ENCODE data around the gene LIPC.

Gene LIPC

DNA sequence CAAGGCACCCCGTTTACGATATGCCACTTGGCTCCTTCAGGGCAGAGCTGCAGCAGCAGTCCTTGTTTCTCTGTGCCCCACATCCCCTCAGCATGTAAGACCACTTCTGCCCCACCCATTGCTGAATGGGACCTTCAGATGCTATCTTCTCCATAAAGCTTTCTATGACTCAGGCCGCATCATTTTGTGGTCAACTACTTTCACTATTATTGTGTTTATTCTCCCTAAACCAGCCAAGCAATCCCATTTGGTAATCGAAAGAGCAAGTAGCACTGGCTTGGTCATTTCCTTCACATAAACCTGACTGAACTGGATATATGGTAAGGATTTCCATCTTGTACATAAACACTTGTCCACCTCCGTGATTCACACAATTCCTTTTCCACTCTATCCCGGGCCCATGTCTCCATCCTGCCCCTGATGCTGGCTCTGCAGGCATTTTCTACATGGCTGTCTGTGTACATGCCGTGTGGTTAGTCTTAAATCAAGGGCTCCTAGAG is 25.7 kb downstream of the LIPC start:
- TF ChIP-seq CSDC2 (CRISPR knock-in tag; IDR thresholded peaks at IDR 0.05) (no peak), RARB (CRISPR knock-in tag; IDR thresholded peaks at IDR 0.05) (no peak), ZFP30 (CRISPR knock-in tag; IDR thresholded peaks at IDR 0.05) (no peak), ZFP3 (CRISPR knock-in tag; IDR thresholded peaks at IDR 0.05) (no peak), TCF4 (CRISPR knock-in tag; IDR thresholded peaks at IDR 0.05; ENCODE audit: borderline replicate concordance) (no peak), BACH2 (CRISPR knock-in tag; IDR thresholded peaks at IDR 0.05; ENCODE audit: borderline replicate concordance) (no peak), ARNTL (CRISPR knock-in tag; IDR thresholded peaks at IDR 0.05; ENCODE audit: borderline replicate concordance, low read depth) (no peak)
- ATAC-seq, result peak; percentile 44

DNA sequence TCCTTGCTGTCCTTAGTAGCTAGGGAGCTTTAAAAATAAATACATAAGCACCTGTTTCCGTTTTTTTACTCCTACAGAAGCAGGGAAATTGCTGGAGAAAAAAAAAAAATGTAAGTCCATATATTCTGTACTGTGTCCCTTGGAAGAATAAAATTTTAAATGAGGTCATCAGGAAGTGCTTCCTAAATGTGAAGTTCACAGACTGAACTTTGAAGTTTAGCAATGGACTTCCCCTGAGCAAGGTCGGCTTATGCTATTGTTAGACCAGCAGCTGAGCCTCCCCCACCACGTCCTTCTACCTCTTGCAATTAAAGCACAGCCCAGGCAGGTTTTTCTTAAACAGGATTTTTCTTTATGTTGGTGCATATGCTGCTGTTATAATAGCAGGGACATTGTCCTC is 26.3 kb downstream of the LIPC start:
- TF ChIP-seq ZFP30 (CRISPR knock-in tag; IDR thresholded peaks at IDR 0.05) (no peak), RARB (CRISPR knock-in tag; IDR thresholded peaks at IDR 0.05) (no peak), BACH2 (CRISPR knock-in tag; IDR thresholded peaks at IDR 0.05; ENCODE audit: borderline replicate concordance) (no peak), ZFP3 (CRISPR knock-in tag; IDR thresholded peaks at IDR 0.05) (no peak), SNAI2 (CRISPR knock-in tag; IDR thresholded peaks at IDR 0.05) (no peak)
- TF ChIP-seq, protein P1, sequence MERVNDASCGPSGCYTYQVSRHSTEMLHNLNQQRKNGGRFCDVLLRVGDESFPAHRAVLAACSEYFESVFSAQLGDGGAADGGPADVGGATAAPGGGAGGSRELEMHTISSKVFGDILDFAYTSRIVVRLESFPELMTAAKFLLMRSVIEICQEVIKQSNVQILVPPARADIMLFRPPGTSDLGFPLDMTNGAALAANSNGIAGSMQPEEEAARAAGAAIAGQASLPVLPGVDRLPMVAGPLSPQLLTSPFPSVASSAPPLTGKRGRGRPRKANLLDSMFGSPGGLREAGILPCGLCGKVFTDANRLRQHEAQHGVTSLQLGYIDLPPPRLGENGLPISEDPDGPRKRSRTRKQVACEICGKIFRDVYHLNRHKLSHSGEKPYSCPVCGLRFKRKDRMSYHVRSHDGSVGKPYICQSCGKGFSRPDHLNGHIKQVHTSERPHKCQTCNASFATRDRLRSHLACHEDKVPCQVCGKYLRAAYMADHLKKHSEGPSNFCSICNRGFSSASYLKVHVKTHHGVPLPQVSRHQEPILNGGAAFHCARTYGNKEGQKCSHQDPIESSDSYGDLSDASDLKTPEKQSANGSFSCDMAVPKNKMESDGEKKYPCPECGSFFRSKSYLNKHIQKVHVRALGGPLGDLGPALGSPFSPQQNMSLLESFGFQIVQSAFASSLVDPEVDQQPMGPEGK (CRISPR knock-in tag; IDR thresholded peaks at IDR 0.05; ENCODE audit: borderline replicate concordance), result no peak
- ATAC-seq, result no peak

DNA sequence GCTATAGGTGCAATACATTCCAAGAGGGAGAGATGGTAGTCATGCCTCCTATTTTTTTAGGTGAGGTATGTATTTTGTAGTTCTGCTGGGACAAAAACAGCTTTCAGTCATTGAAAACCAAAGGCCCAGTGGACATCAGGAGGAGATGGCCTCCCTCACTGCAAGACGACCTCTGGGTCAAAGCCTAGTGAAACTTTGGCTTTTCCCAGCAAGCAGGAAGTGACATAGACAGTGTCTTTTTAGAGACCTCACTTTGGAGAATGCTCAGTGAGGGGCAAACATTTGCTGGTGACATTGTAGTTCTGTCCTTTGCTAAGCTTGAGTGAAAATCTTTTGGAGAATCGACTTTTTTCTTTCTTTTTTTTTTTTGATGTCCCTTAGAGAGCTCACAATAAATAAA is 27.3 kb downstream of the LIPC start:
- TF ChIP-seq PPARA (CRISPR knock-in tag; IDR thresholded peaks at IDR 0.05; ENCODE audit: borderline replicate concordance), result no peak
- TF ChIP-seq ZNF70 (CRISPR knock-in tag; IDR thresholded peaks at IDR 0.05), result no peak
- TF ChIP-seq ZFP3 (CRISPR knock-in tag; IDR thresholded peaks at IDR 0.05), result no peak
- no peak for TF ChIP-seq RARB (CRISPR knock-in tag; IDR thresholded peaks at IDR 0.05)
- TF ChIP-seq ZFP30 (CRISPR knock-in tag; IDR thresholded peaks at IDR 0.05), result no peak
- TF ChIP-seq CSDC2 (CRISPR knock-in tag; IDR thresholded peaks at IDR 0.05), result no peak
- TF ChIP-seq, protein P2, sequence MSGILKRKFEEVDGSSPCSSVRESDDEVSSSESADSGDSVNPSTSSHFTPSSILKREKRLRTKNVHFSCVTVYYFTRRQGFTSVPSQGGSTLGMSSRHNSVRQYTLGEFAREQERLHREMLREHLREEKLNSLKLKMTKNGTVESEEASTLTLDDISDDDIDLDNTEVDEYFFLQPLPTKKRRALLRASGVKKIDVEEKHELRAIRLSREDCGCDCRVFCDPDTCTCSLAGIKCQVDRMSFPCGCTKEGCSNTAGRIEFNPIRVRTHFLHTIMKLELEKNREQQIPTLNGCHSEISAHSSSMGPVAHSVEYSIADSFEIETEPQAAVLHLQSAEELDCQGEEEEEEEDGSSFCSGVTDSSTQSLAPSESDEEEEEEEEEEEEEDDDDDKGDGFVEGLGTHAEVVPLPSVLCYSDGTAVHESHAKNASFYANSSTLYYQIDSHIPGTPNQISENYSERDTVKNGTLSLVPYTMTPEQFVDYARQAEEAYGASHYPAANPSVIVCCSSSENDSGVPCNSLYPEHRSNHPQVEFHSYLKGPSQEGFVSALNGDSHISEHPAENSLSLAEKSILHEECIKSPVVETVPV (CRISPR knock-in tag; IDR thresholded peaks at IDR 0.05), result no peak
- no peak for TF ChIP-seq SNAI2 (CRISPR knock-in tag; IDR thresholded peaks at IDR 0.05)
- no peak for TF ChIP-seq ZNF565 (CRISPR knock-in tag; conservative IDR thresholded peaks at IDR 0.05; ENCODE audit: low read depth)
- ATAC-seq, result no peak

DNA sequence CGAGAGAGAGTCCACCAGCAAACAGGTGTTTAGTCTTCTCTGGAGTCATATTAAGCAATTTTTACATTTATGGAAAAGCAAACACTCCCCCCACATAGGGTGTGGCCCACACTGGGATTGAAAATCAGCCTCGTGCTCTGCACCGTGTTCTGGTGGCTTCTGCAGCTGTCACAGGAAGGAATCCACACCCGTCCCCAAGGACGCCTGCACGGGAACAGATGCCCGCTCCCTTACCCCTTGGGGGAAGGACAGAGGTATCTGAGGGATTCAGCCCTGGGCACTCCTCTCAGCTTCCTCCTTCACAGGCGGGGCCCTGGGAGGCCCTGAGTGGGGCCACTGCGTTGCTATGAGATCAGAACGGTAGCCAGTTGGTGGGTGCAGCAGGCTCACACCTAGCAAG is 27.8 kb downstream of the LIPC start:
- no peak for ATAC-seq

More for the DNA sequence above, 27.8 kb downstream of the LIPC start:
- no peak for TF ChIP-seq BACH2 (CRISPR knock-in tag; IDR thresholded peaks at IDR 0.05; ENCODE audit: borderline replicate concordance)
- no peak for TF ChIP-seq ISL1 (CRISPR knock-in tag; IDR thresholded peaks at IDR 0.05)
- TF ChIP-seq ZFP3 (CRISPR knock-in tag; IDR thresholded peaks at IDR 0.05), result no peak
- TF ChIP-seq, protein P3, sequence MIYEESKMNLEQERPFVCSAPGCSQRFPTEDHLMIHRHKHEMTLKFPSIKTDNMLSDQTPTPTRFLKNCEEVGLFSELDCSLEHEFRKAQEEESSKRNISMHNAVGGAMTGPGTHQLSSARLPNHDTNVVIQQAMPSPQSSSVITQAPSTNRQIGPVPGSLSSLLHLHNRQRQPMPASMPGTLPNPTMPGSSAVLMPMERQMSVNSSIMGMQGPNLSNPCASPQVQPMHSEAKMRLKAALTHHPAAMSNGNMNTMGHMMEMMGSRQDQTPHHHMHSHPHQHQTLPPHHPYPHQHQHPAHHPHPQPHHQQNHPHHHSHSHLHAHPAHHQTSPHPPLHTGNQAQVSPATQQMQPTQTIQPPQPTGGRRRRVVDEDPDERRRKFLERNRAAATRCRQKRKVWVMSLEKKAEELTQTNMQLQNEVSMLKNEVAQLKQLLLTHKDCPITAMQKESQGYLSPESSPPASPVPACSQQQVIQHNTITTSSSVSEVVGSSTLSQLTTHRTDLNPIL (CRISPR knock-in tag; IDR thresholded peaks at IDR 0.05; ENCODE audit: low read depth), result no peak
- TF ChIP-seq, protein P4, sequence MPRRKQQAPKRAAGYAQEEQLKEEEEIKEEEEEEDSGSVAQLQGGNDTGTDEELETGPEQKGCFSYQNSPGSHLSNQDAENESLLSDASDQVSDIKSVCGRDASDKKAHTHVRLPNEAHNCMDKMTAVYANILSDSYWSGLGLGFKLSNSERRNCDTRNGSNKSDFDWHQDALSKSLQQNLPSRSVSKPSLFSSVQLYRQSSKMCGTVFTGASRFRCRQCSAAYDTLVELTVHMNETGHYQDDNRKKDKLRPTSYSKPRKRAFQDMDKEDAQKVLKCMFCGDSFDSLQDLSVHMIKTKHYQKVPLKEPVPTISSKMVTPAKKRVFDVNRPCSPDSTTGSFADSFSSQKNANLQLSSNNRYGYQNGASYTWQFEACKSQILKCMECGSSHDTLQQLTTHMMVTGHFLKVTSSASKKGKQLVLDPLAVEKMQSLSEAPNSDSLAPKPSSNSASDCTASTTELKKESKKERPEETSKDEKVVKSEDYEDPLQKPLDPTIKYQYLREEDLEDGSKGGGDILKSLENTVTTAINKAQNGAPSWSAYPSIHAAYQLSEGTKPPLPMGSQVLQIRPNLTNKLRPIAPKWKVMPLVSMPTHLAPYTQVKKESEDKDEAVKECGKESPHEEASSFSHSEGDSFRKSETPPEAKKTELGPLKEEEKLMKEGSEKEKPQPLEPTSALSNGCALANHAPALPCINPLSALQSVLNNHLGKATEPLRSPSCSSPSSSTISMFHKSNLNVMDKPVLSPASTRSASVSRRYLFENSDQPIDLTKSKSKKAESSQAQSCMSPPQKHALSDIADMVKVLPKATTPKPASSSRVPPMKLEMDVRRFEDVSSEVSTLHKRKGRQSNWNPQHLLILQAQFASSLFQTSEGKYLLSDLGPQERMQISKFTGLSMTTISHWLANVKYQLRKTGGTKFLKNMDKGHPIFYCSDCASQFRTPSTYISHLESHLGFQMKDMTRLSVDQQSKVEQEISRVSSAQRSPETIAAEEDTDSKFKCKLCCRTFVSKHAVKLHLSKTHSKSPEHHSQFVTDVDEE (CRISPR knock-in tag; IDR thresholded peaks at IDR 0.05), result no peak
- TF ChIP-seq, protein P2 (CRISPR knock-in tag; IDR thresholded peaks at IDR 0.05), result no peak
- TF ChIP-seq TCF4 (CRISPR knock-in tag; IDR thresholded peaks at IDR 0.05; ENCODE audit: borderline replicate concordance), result no peak
- TF ChIP-seq GLIS3 (CRISPR knock-in tag; IDR thresholded peaks at IDR 0.05), result no peak
- no peak for TF ChIP-seq ARNTL (CRISPR knock-in tag; IDR thresholded peaks at IDR 0.05; ENCODE audit: borderline replicate concordance, low read depth)
- no peak for TF ChIP-seq OSR1 (CRISPR knock-in tag; IDR thresholded peaks at IDR 0.05)
- TF ChIP-seq CSDC2 (CRISPR knock-in tag; IDR thresholded peaks at IDR 0.05), result no peak
- TF ChIP-seq TOX (CRISPR knock-in tag; IDR thresholded peaks at IDR 0.05; ENCODE audit: borderline replicate concordance), result no peak
- TF ChIP-seq ZNF8 (CRISPR knock-in tag; IDR thresholded peaks at IDR 0.05), result no peak
- TF ChIP-seq ZNF70 (CRISPR knock-in tag; IDR thresholded peaks at IDR 0.05), result no peak
- TF ChIP-seq ZFP30 (CRISPR knock-in tag; IDR thresholded peaks at IDR 0.05), result no peak

Data from SK-N-SH treated with all-trans-retinoic acid at 6 μM for 48 hours (cell line).